Sigmoid colon (tissue), 7 donors: ENCODE measurements around the gene CCL23. TPM values are rescaled to one million over a fixed set of nuclear protein-coding genes. Genes with fewer than 3 reads are reported as not detected.

ENCODE experiments used
- DNase-seq: peaks from one replicate; pipeline ENCODE4 v3.0.0-alpha.2; 2019
- H3K27ac ChIP-seq, 4 donors: fragments of 200-600 bp; sonication (generic); one replicate each; pipeline ENCODE4 v1.5.1; 2016 to 2019; ENCODE audit warnings: mild to moderate bottlenecking in 1 of 4
- H3K27me3 ChIP-seq, 3 donors: fragments of 200-600 bp; sonication (generic); one replicate each; pipeline ENCODE4 v1.5.1; 2019; ENCODE audit warnings: mild to moderate bottlenecking in 1 of 3
- H3K36me3 ChIP-seq, 4 donors: fragments of 200-600 bp; sonication (generic); one replicate each; pipeline ENCODE4 v1.5.1; 2016 to 2019
- H3K4me1 ChIP-seq, 4 donors: fragments of 200-600 bp; sonication (generic); one replicate each; pipeline ENCODE4 v1.5.1; 2017 to 2019
- H3K4me3 ChIP-seq, 4 donors: fragments of 200-600 bp; sonication (generic); one replicate each; pipeline ENCODE4 v1.5.1; 2017 to 2019; ENCODE audit warnings: mild to moderate bottlenecking in 2 of 4, moderate library complexity in 1 of 4
- H3K9me3 ChIP-seq, 4 donors: fragments of 200-600 bp in 3 of 4; sonication (generic) in 3 of 4; one replicate each; pipeline versions ENCODE4 v1.5.1 to v1.6.1; 2013 to 2019
- EP300 ChIP-seq, 4 donors: sonication (generic); formaldehyde crosslinking; IDR thresholded peaks; one replicate each; pipeline ENCODE4 v1.6.1; 2017; ENCODE audit warnings: antibody characterized with exemption in 4 of 4
- POLR2A ChIP-seq, 2 donors: fragments of 450-650 bp; IDR thresholded peaks; one replicate each; pipeline ENCODE4 v1.6.1; 2016; ENCODE audit warnings: antibody characterized with exemption in 2 of 2, mild to moderate bottlenecking in 2 of 2, moderate library complexity in 2 of 2
- POLR2AphosphoS5 ChIP-seq, 4 donors: sonication (generic); formaldehyde crosslinking; IDR thresholded peaks; one replicate each; pipeline ENCODE4 v1.6.1; 2017; ENCODE audit warnings: antibody characterized with exemption in 4 of 4
- WGBS, 2 donors: extraction: QIAGEN DNeasy Blood & Tissue Kit; methylation state at CpG; one replicate each; pipeline ENCODE4 v1.1.7; 2013; 5-methylcytosine and 5-hydroxymethylcytosine counted together
- intact Hi-C: fragments of 100-400 bp; cut with DNase I; formaldehyde crosslinking; loops from one replicate; pipeline ENCODE4 v1.15.1; 2023
- polyA plus RNA-seq, 3 donors: library from polyadenylated mRNA; stranded (reverse); fragments of 200-250 nt; gene quantifications; one replicate each; pipeline ENCODE4 v1.2.3, GENCODE V29; 2013
- total RNA-seq, 4 donors: library from RNA; depleted of rRNA; stranded (reverse); fragments of >200 nt; gene quantifications; one replicate each; pipeline ENCODE4 v1.1.0, GENCODE V29; 2016
- TF ChIP-seq, protein P1 (sequence below), 4 experiments: fragments of 450-650 bp in 3 of 4; fragments of 200-600 bp in 1 of 4; IDR thresholded peaks; one replicate each; pipeline ENCODE4 v1.5.1; 2016 to 2019; ENCODE audit warnings: antibody characterized with exemption in 4 of 4, mild to moderate bottlenecking in 3 of 4, moderate library complexity in 2 of 4
- donor health status: healthy with polysubstance abuse.
- donor health status: Bipolar disorder and iron deficiency.
- donor health status: healthy.

CCL23 gene
- total and polyA plus RNA-seq, 7 donors, result 0.82 to 18.6 (median 6.0) TPM; not detected in 2

- intact Hi-C loops, result no loop called here
- H3K27me3 ChIP-seq, result peaks cover 0 to 4% (median 0%) of the 10 kb centered on the region in 3 donors
- no peaks in the 10 kb centered on the region for H3K9me3 ChIP-seq
- 93 to 94% methylated on average over 7 of the region's 7 CpGs for WGBS, 2 donors
- no peaks in the 10 kb centered on the region for H3K4me1 ChIP-seq
- no peak overlapping the region for H3K4me3 ChIP-seq
- DNase-seq, result no peak
- no peak for TF ChIP-seq POLR2AphosphoS5 (IDR thresholded peaks at IDR 0.05)
- TF ChIP-seq POLR2A (IDR thresholded peaks at IDR 0.05), result no peak
- TF ChIP-seq, protein P1, sequence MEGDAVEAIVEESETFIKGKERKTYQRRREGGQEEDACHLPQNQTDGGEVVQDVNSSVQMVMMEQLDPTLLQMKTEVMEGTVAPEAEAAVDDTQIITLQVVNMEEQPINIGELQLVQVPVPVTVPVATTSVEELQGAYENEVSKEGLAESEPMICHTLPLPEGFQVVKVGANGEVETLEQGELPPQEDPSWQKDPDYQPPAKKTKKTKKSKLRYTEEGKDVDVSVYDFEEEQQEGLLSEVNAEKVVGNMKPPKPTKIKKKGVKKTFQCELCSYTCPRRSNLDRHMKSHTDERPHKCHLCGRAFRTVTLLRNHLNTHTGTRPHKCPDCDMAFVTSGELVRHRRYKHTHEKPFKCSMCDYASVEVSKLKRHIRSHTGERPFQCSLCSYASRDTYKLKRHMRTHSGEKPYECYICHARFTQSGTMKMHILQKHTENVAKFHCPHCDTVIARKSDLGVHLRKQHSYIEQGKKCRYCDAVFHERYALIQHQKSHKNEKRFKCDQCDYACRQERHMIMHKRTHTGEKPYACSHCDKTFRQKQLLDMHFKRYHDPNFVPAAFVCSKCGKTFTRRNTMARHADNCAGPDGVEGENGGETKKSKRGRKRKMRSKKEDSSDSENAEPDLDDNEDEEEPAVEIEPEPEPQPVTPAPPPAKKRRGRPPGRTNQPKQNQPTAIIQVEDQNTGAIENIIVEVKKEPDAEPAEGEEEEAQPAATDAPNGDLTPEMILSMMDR (IDR thresholded peaks at IDR 0.05), result no peak
- TF ChIP-seq EP300 (IDR thresholded peaks at IDR 0.05), result no peak
- H3K36me3 ChIP-seq, result no peaks in the 10 kb centered on the region
- H3K27ac ChIP-seq, result no peak overlapping the region
Observed at GRCh38 chr17:35965272-35965671, 52.5 kb downstream of the CCL23 start.

- intact Hi-C loops, result no loop called here
- no peak for TF ChIP-seq POLR2AphosphoS5 (IDR thresholded peaks at IDR 0.05)
- TF ChIP-seq, protein P1 (IDR thresholded peaks at IDR 0.05), result no peak
- no peak for TF ChIP-seq POLR2A (IDR thresholded peaks at IDR 0.05)
- no peak for TF ChIP-seq EP300 (IDR thresholded peaks at IDR 0.05)
- peaks cover 0 to 10% (median 0%) of the 10 kb centered on the region in 3 donors for H3K27me3 ChIP-seq
- no peaks in the 10 kb centered on the region for H3K4me1 ChIP-seq
- 83 to 88% methylated on average over 6 of the region's 6 CpGs for whole genome bisulfite sequencing, 2 donors
- H3K36me3 ChIP-seq, result no peaks in the 10 kb centered on the region
- no peak for DNase-seq
- H3K9me3 ChIP-seq, result no peaks in the 10 kb centered on the region
- no peak overlapping the region for H3K4me3 ChIP-seq
- H3K27ac ChIP-seq, result no peak overlapping the region
Observed at GRCh38 chr17:35963663-35964062, 54.1 kb downstream of the CCL23 start.

Other genes with a start within 250 kb of the CCL23 start
- gene MMP28, start 222.3 kb downstream of the CCL23 start, total RNA-seq, result 10 to 100 TPM; 15.8 to 60.8 (median 40.5) TPM
- 10 to 100 TPM; 24.0 to 52.9 (median 30.3) TPM for gene MMP28, start 222.3 kb downstream of the CCL23 start, polyA plus RNA-seq
- 10 to 100 TPM; 58.1 to 85.9 (median 71.3) TPM for gene TAF15, start 208.5 kb downstream of the CCL23 start, total RNA-seq
- gene TAF15, start 208.5 kb downstream of the CCL23 start, polyA plus RNA-seq, result 100 to 1,000 TPM in 1 of 3 donors, 10 to 100 TPM in 2; 55.9 to 147 (median 58.7) TPM
- not detected for gene HEATR9, start 149.1 kb downstream of the CCL23 start, total RNA-seq
- under 1 TPM in 1 of 3 donors, not detected in 2; 0.06 TPM for gene HEATR9, start 149.1 kb downstream of the CCL23 start, polyA plus RNA-seq
- gene CCL5, start 137.6 kb downstream of the CCL23 start, total RNA-seq, result 1 to 10 TPM in 3 of 4 donors, not detected in 1; 1.8 to 3.3 (median 2.4) TPM
- 10 to 100 TPM in 1 of 3 donors, 1 to 10 TPM in 2; 2.3 to 15.5 (median 3.6) TPM for gene CCL5, start 137.6 kb downstream of the CCL23 start, polyA plus RNA-seq
- not detected for gene RDM1, start 87.2 kb downstream of the CCL23 start, total RNA-seq
- gene RDM1, start 87.2 kb downstream of the CCL23 start, polyA plus RNA-seq, result 1 to 10 TPM in 1 of 3 donors, under 1 TPM in 1, not detected in 1; 0.92 to 3.6 TPM
- not detected for gene LYZL6, start 74.3 kb downstream of the CCL23 start, total RNA-seq
- gene LYZL6, start 74.3 kb downstream of the CCL23 start, polyA plus RNA-seq, result not detected
- 1 to 10 TPM in 1 of 4 donors, not detected in 3; 1.1 TPM for gene CCL16, start 36.5 kb downstream of the CCL23 start, total RNA-seq
- under 1 TPM in 1 of 3 donors, not detected in 2; 0.10 TPM for gene CCL16, start 36.5 kb downstream of the CCL23 start, polyA plus RNA-seq
- 10 to 100 TPM; 13.0 to 30.0 (median 23.7) TPM for gene CCL14, start 31.2 kb downstream of the CCL23 start, total RNA-seq
- gene CCL14, start 31.2 kb downstream of the CCL23 start, polyA plus RNA-seq, result 10 to 100 TPM in 1 of 3 donors, under 1 TPM in 1, not detected in 1; 0.60 to 14.2 TPM
- not detected for gene CCL15, start 16.4 kb downstream of the CCL23 start, total RNA-seq
- 10 to 100 TPM; 30.1 to 37.2 (median 33.7) TPM for gene CCL15, start 16.4 kb downstream of the CCL23 start, polyA plus RNA-seq
- 1 to 10 TPM in 3 of 4 donors, not detected in 1; 1.4 to 2.9 (median 2.8) TPM for gene CCL18, start 46.3 kb upstream of the CCL23 start, total RNA-seq
- 10 to 100 TPM in 1 of 3 donors, 1 to 10 TPM in 2; 1.8 to 52.7 (median 4.9) TPM for gene CCL18, start 46.3 kb upstream of the CCL23 start, polyA plus RNA-seq
- 1 to 10 TPM in 3 of 4 donors, not detected in 1; 1.2 to 2.4 (median 1.4) TPM for gene CCL3, start 72.2 kb upstream of the CCL23 start, total RNA-seq
- 10 to 100 TPM in 1 of 3 donors, 1 to 10 TPM in 2; 3.6 to 22.4 (median 9.6) TPM for gene CCL3, start 72.2 kb upstream of the CCL23 start, polyA plus RNA-seq
- 1 to 10 TPM in 2 of 4 donors, under 1 TPM in 1, not detected in 1; 0.16 to 3.7 (median 1.1) TPM for gene CCL4, start 85.9 kb upstream of the CCL23 start, total RNA-seq
- 10 to 100 TPM in 1 of 3 donors, 1 to 10 TPM in 2; 2.4 to 12.7 (median 5.1) TPM for gene CCL4, start 85.9 kb upstream of the CCL23 start, polyA plus RNA-seq
- gene TBC1D3B, start 158.7 kb upstream of the CCL23 start, total RNA-seq, result 1 to 10 TPM in 3 of 4 donors, not detected in 1; 1.1 to 5.0 (median 1.5) TPM
- 1 to 10 TPM in 2 of 3 donors, not detected in 1; 2.7 to 4.8 TPM for gene TBC1D3B, start 158.7 kb upstream of the CCL23 start, polyA plus RNA-seq
- 1 to 10 TPM in 1 of 4 donors, not detected in 3; 2.2 TPM for gene CCL3L1, start 178.8 kb upstream of the CCL23 start, total RNA-seq
- gene CCL3L1, start 178.8 kb upstream of the CCL23 start, polyA plus RNA-seq, result 1 to 10 TPM; 1.2 to 2.4 (median 2.3) TPM
- gene CCL4L2, start 193.1 kb upstream of the CCL23 start, total RNA-seq, result 1 to 10 TPM in 1 of 4 donors, not detected in 3; 1.8 TPM
- 10 to 100 TPM in 1 of 3 donors, 1 to 10 TPM in 1, under 1 TPM in 1; 0.58 to 11.3 (median 6.0) TPM for gene CCL4L2, start 193.1 kb upstream of the CCL23 start, polyA plus RNA-seq
- not detected for gene TBC1D3I, start 246.6 kb upstream of the CCL23 start, total RNA-seq
- gene TBC1D3I, start 246.6 kb upstream of the CCL23 start, polyA plus RNA-seq, result under 1 TPM in 1 of 3 donors, not detected in 2; 0.45 TPM